Activated effector memory CD4-positive, alpha-beta T cell treated with Interleukin-2 at 50 U/mL for 16 hours (primary cell): ENCODE data around the gene NEDD4L.
"Not testable (repeated sequence)": the region's sequence is repeated elsewhere in the genome, so short reads cannot be mapped to it uniquely, and the experiment has no call there.

Source experiments
- DNase-seq: peaks from one replicate; pipeline ENCODE4 v3.0.0-alpha.2; 2020

NEDD4L gene

GRCh38 chr18:58249712-58250111 lies 205.7 kb downstream of the NEDD4L start:
- DNase-seq = no peak

- DNase-seq = no peak
Observed at GRCh38 chr18:58251416-58251815, 207.4 kb downstream of the NEDD4L start.

GRCh38 chr18:58252166-58252565 lies 208.1 kb downstream of the NEDD4L start:
- no peak for DNase-seq

- no peak for DNase-seq
Observed at GRCh38 chr18:58253318-58253717, 209.3 kb downstream of the NEDD4L start.

GRCh38 chr18:58253871-58254270 lies 209.8 kb downstream of the NEDD4L start:
- no peak for DNase-seq

GRCh38 chr18:58254873-58255511 lies 211.0 kb downstream of the NEDD4L start:
- no peak for DNase-seq

- DNase-seq = no peak
Observed at GRCh38 chr18:58255701-58256311, 211.8 kb downstream of the NEDD4L start.

GRCh38 chr18:58256316-58257080 lies 212.5 kb downstream of the NEDD4L start:
- no peak for DNase-seq

GRCh38 chr18:58257461-58257860 lies 213.4 kb downstream of the NEDD4L start:
- DNase-seq = no peak

- no peak for DNase-seq
Observed at GRCh38 chr18:58258692-58259342, 214.8 kb downstream of the NEDD4L start.

- DNase-seq = no peak
Observed at GRCh38 chr18:58263055-58263957, 219.3 kb downstream of the NEDD4L start.

GRCh38 chr18:58264075-58264474 lies 220.0 kb downstream of the NEDD4L start:
- no peak for DNase-seq

GRCh38 chr18:58264840-58265239 lies 220.8 kb downstream of the NEDD4L start:
- no peak for DNase-seq

- not testable (repeated sequence) for DNase-seq
Observed at GRCh38 chr18:58265489-58265888, 221.5 kb downstream of the NEDD4L start.

- DNase-seq = no peak
Observed at GRCh38 chr18:58266291-58266690, 222.3 kb downstream of the NEDD4L start.

GRCh38 chr18:58267493-58267892 lies 223.5 kb downstream of the NEDD4L start:
- no peak for DNase-seq

GRCh38 chr18:58268849-58269248 lies 224.8 kb downstream of the NEDD4L start:
- no peak for DNase-seq

GRCh38 chr18:58269931-58270330 lies 225.9 kb downstream of the NEDD4L start:
- DNase-seq = no peak

GRCh38 chr18:58270396-58270795 lies 226.4 kb downstream of the NEDD4L start:
- DNase-seq = no peak

- no peak for DNase-seq
Observed at GRCh38 chr18:58271770-58272169, 227.7 kb downstream of the NEDD4L start.

- no peak for DNase-seq
Observed at GRCh38 chr18:58272209-58272608, 228.2 kb downstream of the NEDD4L start.

- no peak for DNase-seq
Observed at GRCh38 chr18:58272779-58273435, 228.9 kb downstream of the NEDD4L start.
